ES-I3 (cell line): ENCODE data around the gene POU2F2.

Source experiments
- H3K36me3 ChIP-seq: 2 replicates; pipeline ENCODE4 v1.6.1; 2013; ENCODE audit warnings: mild to moderate bottlenecking, low read length, control low read depth, moderate library complexity; ENCODE audit not compliant: insufficient read depth
- H3K4me1 ChIP-seq: 2 replicates; pipeline ENCODE4 v1.6.1; 2013; ENCODE audit warnings: mild to moderate bottlenecking, control low read depth, low read length; ENCODE audit not compliant: insufficient read depth
- H3K9ac ChIP-seq: 2 replicates; pipeline ENCODE4 v1.6.1; 2013; ENCODE audit warnings: low read depth, mild to moderate bottlenecking, low read length, moderate library complexity
- H3K9me3 ChIP-seq: 2 replicates; pipeline ENCODE4 v1.6.1; 2013; ENCODE audit warnings: mild to moderate bottlenecking, low read length, moderate library complexity; ENCODE audit not compliant: control insufficient read depth, insufficient read depth

POU2F2 gene

GRCh38 chr19:42150364-42150763 lies 18.1 kb upstream of the POU2F2 start:
- H3K36me3 ChIP-seq = no peaks in the 10 kb centered on the region
- H3K9ac ChIP-seq = no peak overlapping the region
- no peaks in the 10 kb centered on the region for H3K9me3 ChIP-seq
- peaks cover 26% of the 10 kb centered on the region for H3K4me1 ChIP-seq

- Histone ChIP-seq H3K9me3 (no peaks in the 10 kb centered on the region), H3K9ac (no peak overlapping the region), H3K36me3 (no peaks in the 10 kb centered on the region), H3K4me1 (peaks cover 22% of the 10 kb centered on the region)
Measured at GRCh38 chr19:42149447-42150202, 17.4 kb upstream of the POU2F2 start.

- Histone ChIP-seq H3K9ac (no peak overlapping the region), H3K4me1 (peaks cover 17% of the 10 kb centered on the region), H3K36me3 (no peaks in the 10 kb centered on the region), H3K9me3 (no peaks in the 10 kb centered on the region)
Measured at GRCh38 chr19:42148266-42148665, 16.0 kb upstream of the POU2F2 start.

GRCh38 chr19:42143341-42144234 lies 11.3 kb upstream of the POU2F2 start:
- Histone ChIP-seq H3K9me3 (no peaks in the 10 kb centered on the region), H3K4me1 (no peaks in the 10 kb centered on the region), H3K9ac (no peak overlapping the region), H3K36me3 (no peaks in the 10 kb centered on the region)

- H3K36me3 ChIP-seq = no peaks in the 10 kb centered on the region
- H3K4me1 ChIP-seq = no peaks in the 10 kb centered on the region
- H3K9me3 ChIP-seq = no peaks in the 10 kb centered on the region
Measured at GRCh38 chr19:42140125-42140754, 8.0 kb upstream of the POU2F2 start.

GRCh38 chr19:42134535-42135070 lies 2.4 kb upstream of the POU2F2 start:
- no peaks in the 10 kb centered on the region for H3K9me3 ChIP-seq
- H3K4me1 ChIP-seq = peaks cover 5% of the 10 kb centered on the region; the same call in 1 of the 2 replicates
- no peak overlapping the region for H3K9ac ChIP-seq

More at GRCh38 chr19:42140125-42140754, 8.0 kb upstream of the POU2F2 start:
- no peak overlapping the region for H3K9ac ChIP-seq

GRCh38 chr19:42132851-42133528 lies 744 bp upstream of the POU2F2 start:
- H3K9me3 ChIP-seq = no peaks in the 10 kb centered on the region
- no peaks in the 10 kb centered on the region for H3K36me3 ChIP-seq
- peaks cover 10% of the 10 kb centered on the region; the same call in 1 of the 2 replicates for H3K4me1 ChIP-seq
- peak overlapping the region; percentile 66 for H3K9ac ChIP-seq

More at GRCh38 chr19:42134535-42135070, 2.4 kb upstream of the POU2F2 start:
- no peaks in the 10 kb centered on the region for H3K36me3 ChIP-seq

- peak overlapping the region; percentile 66; the same call in 1 of the 2 replicates for H3K9ac ChIP-seq
- peaks cover 10% of the 10 kb centered on the region; the same call in 1 of the 2 replicates for H3K4me1 ChIP-seq
- H3K9me3 ChIP-seq = no peaks in the 10 kb centered on the region
- H3K36me3 ChIP-seq = no peaks in the 10 kb centered on the region
Measured at GRCh38 chr19:42131149-42132029, 857 bp downstream of the POU2F2 start.

- Histone ChIP-seq H3K9ac (no peak overlapping the region), H3K4me1 (peaks cover 10% of the 10 kb centered on the region; the same call in 1 of the 2 replicates), H3K36me3 (no peaks in the 10 kb centered on the region), H3K9me3 (no peaks in the 10 kb centered on the region)
Measured at GRCh38 chr19:42130254-42130573, 2.0 kb downstream of the POU2F2 start.

- Histone ChIP-seq H3K9me3 (no peaks in the 10 kb centered on the region), H3K9ac (no peak overlapping the region), H3K36me3 (no peaks in the 10 kb centered on the region), H3K4me1 (peaks cover 10% of the 10 kb centered on the region; the same call in 1 of the 2 replicates)
Measured at GRCh38 chr19:42129399-42130253, 2.6 kb downstream of the POU2F2 start.

- Histone ChIP-seq H3K4me1 (peaks cover 24% of the 10 kb centered on the region), H3K9ac (no peak overlapping the region), H3K36me3 (no peaks in the 10 kb centered on the region)
Measured at GRCh38 chr19:42126574-42126973, 5.7 kb downstream of the POU2F2 start.

GRCh38 chr19:42125536-42125935 lies 6.7 kb downstream of the POU2F2 start:
- Histone ChIP-seq H3K9ac (no peak overlapping the region), H3K4me1 (peaks cover 35% of the 10 kb centered on the region), H3K36me3 (no peaks in the 10 kb centered on the region), H3K9me3 (no peaks in the 10 kb centered on the region)

More at GRCh38 chr19:42126574-42126973, 5.7 kb downstream of the POU2F2 start:
- no peaks in the 10 kb centered on the region for H3K9me3 ChIP-seq
